ENCODE results near the gene NAT14. TPM values are rescaled to one million over a fixed set of nuclear protein-coding genes. Genes with fewer than 3 reads are reported as not detected.

NAT14 gene
- total RNA-seq, 2 experiments from 2014 or later = 10.5 to 14.7 TPM

DNA sequence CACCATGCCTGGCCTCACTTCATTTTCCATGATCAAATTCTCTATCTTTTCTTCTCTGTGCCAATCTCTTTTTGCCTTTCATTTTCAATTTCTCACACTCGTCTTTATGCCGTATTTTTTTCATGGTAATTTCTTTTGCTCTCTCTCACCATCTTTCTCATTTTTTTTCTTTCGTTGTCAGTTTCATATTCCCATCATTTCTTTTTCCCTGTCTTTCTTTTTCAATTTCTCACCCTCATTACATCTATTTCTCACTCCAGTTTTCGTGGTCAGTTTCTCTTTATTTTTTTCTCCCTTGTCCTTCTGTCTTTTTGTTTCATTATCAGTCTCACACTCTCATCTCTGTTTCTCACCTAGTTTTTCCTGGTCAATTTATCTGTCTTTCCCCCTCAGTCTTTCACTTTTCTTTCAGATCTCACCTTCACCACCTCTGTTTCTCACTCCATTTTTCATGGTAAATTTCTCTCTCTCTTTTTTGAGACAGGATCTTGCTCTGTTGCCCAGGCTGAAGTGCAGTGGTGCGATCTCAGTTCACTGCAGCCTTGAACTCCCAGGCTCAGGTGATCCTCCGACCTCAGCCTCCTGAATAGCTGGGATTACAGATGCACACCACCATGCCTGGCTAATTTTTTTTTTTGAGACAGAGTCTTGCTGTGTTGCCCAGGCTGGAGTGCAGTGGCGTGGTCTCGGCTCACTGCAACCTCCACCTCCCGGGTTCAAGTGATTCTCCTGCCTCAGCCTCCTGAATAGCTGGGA is 17.4 kb downstream of the NAT14 start:
- CTCF ChIA-PET = no interaction called here
- peaks cover 13% of the 10 kb centered on the region for H3K4me1 ChIP-seq (ENCODE audit: insufficient read depth, low read length)
- no peaks in the 10 kb centered on the region for H3K27me3 ChIP-seq (ENCODE audit: control insufficient read depth in 1 of 2, insufficient read depth in 2 of 2, low read length in 2 of 2)
- H3K27ac Mint-ChIP-seq = no peak overlapping the region
- H3K36me3 Mint-ChIP-seq (ENCODE audit: low read depth) = no peaks in the 10 kb centered on the region
- POLR2A ChIA-PET = no interaction called here
- H3K27me3 Mint-ChIP-seq = no peaks in the 10 kb centered on the region
- no peaks in the 10 kb centered on the region for H3K9me3 Mint-ChIP-seq
- no peak overlapping the region for H3K27ac ChIP-seq (ENCODE audit: low read depth in 1 of 2, low read length in 2 of 2)
- H3K4me3 Mint-ChIP-seq = no peak overlapping the region
- no peaks in the 10 kb centered on the region for H3K36me3 ChIP-seq (ENCODE audit: insufficient read depth, low read length)
- H3K9me3 ChIP-seq (ENCODE audit: control insufficient read depth in 1 of 2, insufficient read depth in 1 of 2, low read length in 2 of 2) = no peaks in the 10 kb centered on the region
- intact Hi-C loops (cut with DNase I, micrococcal nuclease) = loop anchor here (5.0 to 10.0 kb wide), 4 partner anchors 198 to 848 kb away; no protein-coding TSS in a partner anchor
- ATAC-seq (ENCODE audit: poor library complexity) (no peak), DNase-seq (no peak)
- TF ChIP-seq, protein P1, sequence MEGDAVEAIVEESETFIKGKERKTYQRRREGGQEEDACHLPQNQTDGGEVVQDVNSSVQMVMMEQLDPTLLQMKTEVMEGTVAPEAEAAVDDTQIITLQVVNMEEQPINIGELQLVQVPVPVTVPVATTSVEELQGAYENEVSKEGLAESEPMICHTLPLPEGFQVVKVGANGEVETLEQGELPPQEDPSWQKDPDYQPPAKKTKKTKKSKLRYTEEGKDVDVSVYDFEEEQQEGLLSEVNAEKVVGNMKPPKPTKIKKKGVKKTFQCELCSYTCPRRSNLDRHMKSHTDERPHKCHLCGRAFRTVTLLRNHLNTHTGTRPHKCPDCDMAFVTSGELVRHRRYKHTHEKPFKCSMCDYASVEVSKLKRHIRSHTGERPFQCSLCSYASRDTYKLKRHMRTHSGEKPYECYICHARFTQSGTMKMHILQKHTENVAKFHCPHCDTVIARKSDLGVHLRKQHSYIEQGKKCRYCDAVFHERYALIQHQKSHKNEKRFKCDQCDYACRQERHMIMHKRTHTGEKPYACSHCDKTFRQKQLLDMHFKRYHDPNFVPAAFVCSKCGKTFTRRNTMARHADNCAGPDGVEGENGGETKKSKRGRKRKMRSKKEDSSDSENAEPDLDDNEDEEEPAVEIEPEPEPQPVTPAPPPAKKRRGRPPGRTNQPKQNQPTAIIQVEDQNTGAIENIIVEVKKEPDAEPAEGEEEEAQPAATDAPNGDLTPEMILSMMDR (IDR thresholded peaks at IDR 0.05) = no peak
- H3K4me3 ChIP-seq (ENCODE audit: low read length) = no peak overlapping the region
- H3K4me1 Mint-ChIP-seq (ENCODE audit: low read depth) = peaks cover 12% of the 10 kb centered on the region

DNA sequence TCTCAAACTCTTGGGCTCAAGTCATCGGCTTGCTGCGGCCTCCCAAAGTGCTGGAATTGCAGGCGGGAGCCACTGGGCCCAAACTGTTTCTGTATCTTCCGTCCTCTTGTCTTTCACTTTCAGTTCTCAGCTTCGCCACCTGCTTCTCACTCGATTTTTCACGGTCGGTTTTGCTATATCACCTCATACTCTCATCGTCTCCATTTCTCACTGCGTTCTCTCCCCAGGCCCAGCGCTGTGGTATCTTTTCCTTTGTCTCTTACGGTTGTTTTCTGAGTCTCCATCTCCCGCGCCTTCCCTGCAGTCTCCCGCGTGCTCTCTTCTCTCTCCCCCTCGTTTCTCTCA is 18.1 kb downstream of the NAT14 start:
- no peaks in the 10 kb centered on the region for H3K27me3 ChIP-seq (ENCODE audit: control insufficient read depth in 1 of 2, insufficient read depth in 2 of 2, low read length in 2 of 2)
- Mint-ChIP-seq H3K36me3 (ENCODE audit: low read depth) (no peaks in the 10 kb centered on the region), H3K4me1 (ENCODE audit: low read depth) (peaks cover 12% of the 10 kb centered on the region), H3K9me3 (no peaks in the 10 kb centered on the region), H3K27ac (peak overlapping the region; percentile 76), H3K4me3 (peak overlapping the region; percentile 89), H3K27me3 (peaks cover 6% of the 10 kb centered on the region)
- DNase-seq (peak in 3 of 14 experiments; percentile 6 to 44 (median 43)), ATAC-seq (ENCODE audit: poor library complexity) (no peak)
- H3K4me3 ChIP-seq (ENCODE audit: low read length) = peak overlapping the region; percentile 64
- TF ChIP-seq, protein P1 (IDR thresholded peaks at IDR 0.05) = no peak
- H3K4me1 ChIP-seq (ENCODE audit: insufficient read depth, low read length) = peaks cover 13% of the 10 kb centered on the region
- H3K36me3 ChIP-seq (ENCODE audit: insufficient read depth, low read length) = no peaks in the 10 kb centered on the region
- intact Hi-C loops (cut with DNase I, micrococcal nuclease) = loop anchor here (5.0 to 10.0 kb wide), 4 partner anchors 198 to 848 kb away; no protein-coding TSS in a partner anchor
- H3K27ac ChIP-seq (ENCODE audit: low read depth in 1 of 2, low read length in 2 of 2) = no peak overlapping the region
- POLR2A ChIA-PET = interaction anchor here (0.6 to 1.4 kb wide), 12 partner anchors 14 to 362 kb away, joined by 3 to 17 read pairs (median 4); partner anchors contain the start of genes ISOC2, NAT14, UBE2S and ZNF628
- no peaks in the 10 kb centered on the region for H3K9me3 ChIP-seq (ENCODE audit: control insufficient read depth in 1 of 2, insufficient read depth in 1 of 2, low read length in 2 of 2)
- CTCF ChIA-PET = interaction anchor here (0.8 to 1.9 kb wide), 14 partner anchors 8 to 415 kb away, joined by 3 to 31 read pairs (median 7); partner anchors contain the start of genes ISOC2, PPP6R1, ZNF628 and ZNF784

DNA sequence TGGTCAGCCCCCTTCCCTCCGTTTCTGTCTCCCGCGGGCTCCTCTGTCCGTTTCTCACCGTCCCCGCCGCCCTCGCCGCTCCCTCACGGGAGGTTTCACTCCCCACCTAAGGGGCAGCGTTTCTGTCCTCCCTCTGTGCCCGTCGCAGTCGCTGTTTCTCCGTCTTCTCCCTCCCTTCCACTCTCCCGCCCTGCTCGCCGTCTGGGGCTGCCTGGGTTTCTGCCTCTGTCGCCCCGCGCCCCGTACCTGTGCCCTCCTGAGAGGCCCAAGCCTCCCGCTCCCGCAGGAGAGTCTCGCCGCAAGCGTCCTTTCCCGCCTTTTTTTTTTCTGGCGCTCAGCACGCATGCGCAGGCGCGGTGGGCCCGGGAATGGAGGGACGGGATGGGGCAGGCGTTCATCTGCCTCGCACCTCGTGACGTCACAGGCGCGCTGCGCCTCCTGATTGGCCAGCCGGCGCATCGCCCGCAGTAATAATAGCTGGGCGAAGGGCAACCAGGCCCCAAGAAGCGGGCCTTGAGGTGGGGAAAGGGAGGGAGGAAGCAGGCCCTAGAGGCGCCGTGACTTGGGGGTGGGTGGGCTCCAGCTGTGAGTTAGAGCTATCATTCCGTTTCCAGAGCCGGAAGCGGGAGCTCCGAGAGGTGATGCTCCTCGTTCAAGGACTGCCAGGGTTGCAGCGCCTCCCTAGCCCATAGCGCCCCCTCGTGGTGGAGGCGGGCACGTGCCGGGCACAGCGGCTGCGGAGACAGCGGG is 18.7 kb downstream of the NAT14 start:
- peak overlapping the region in 1 of 2 donors; percentile 44 for H3K27ac ChIP-seq (ENCODE audit: low read depth in 1 of 2, low read length in 2 of 2)
- H3K4me1 ChIP-seq (ENCODE audit: insufficient read depth, low read length) = peaks cover 13% of the 10 kb centered on the region
- TF ChIP-seq, protein P1 (IDR thresholded peaks at IDR 0.05) = peak; percentile 98
- H3K9me3 ChIP-seq (ENCODE audit: control insufficient read depth in 1 of 2, insufficient read depth in 1 of 2, low read length in 2 of 2) = no peaks in the 10 kb centered on the region
- Mint-ChIP-seq H3K4me1 (ENCODE audit: low read depth) (peaks cover 12% of the 10 kb centered on the region), H3K27me3 (peaks cover 7% of the 10 kb centered on the region), H3K4me3 (peak overlapping the region; percentile 89), H3K27ac (peak overlapping the region; percentile 76), H3K36me3 (ENCODE audit: low read depth) (no peaks in the 10 kb centered on the region), H3K9me3 (no peaks in the 10 kb centered on the region)
- POLR2A ChIA-PET = interaction anchor here (0.6 to 1.4 kb wide), 16 partner anchors 15 to 363 kb away, joined by 3 to 17 read pairs (median 4); partner anchors contain the start of genes ISOC2, KMT5C, NAT14 and UBE2S
- peak overlapping the region; percentile 64 for H3K4me3 ChIP-seq (ENCODE audit: low read length)
- intact Hi-C loops (cut with DNase I, micrococcal nuclease) = loop anchor here (1.0 to 10.0 kb wide), 7 partner anchors 35 to 849 kb away; no protein-coding TSS in a partner anchor
- no peaks in the 10 kb centered on the region for H3K27me3 ChIP-seq (ENCODE audit: control insufficient read depth in 1 of 2, insufficient read depth in 2 of 2, low read length in 2 of 2)
- CTCF ChIA-PET = interaction anchor here (0.6 to 2.1 kb wide), 41 partner anchors 9 to 851 kb away, joined by 3 to 31 read pairs (median 4); partner anchors contain the start of genes FIZ1, ISOC2, NAT14 and PPP6R1
- H3K36me3 ChIP-seq (ENCODE audit: insufficient read depth, low read length) = no peaks in the 10 kb centered on the region
- DNase-seq (peak; percentile 82 to 96 (median 91)), ATAC-seq (ENCODE audit: poor library complexity) (peak; percentile 92)
